Measurements from ENCODE around the gene RAB12. TPM values are rescaled to one million over a fixed set of nuclear protein-coding genes. Genes with fewer than 3 reads are reported as not detected.

The RAB12 gene
- polyA plus RNA-seq, 4 donors: 8.9 to 20.5 (median 15.0) TPM

DNA sequence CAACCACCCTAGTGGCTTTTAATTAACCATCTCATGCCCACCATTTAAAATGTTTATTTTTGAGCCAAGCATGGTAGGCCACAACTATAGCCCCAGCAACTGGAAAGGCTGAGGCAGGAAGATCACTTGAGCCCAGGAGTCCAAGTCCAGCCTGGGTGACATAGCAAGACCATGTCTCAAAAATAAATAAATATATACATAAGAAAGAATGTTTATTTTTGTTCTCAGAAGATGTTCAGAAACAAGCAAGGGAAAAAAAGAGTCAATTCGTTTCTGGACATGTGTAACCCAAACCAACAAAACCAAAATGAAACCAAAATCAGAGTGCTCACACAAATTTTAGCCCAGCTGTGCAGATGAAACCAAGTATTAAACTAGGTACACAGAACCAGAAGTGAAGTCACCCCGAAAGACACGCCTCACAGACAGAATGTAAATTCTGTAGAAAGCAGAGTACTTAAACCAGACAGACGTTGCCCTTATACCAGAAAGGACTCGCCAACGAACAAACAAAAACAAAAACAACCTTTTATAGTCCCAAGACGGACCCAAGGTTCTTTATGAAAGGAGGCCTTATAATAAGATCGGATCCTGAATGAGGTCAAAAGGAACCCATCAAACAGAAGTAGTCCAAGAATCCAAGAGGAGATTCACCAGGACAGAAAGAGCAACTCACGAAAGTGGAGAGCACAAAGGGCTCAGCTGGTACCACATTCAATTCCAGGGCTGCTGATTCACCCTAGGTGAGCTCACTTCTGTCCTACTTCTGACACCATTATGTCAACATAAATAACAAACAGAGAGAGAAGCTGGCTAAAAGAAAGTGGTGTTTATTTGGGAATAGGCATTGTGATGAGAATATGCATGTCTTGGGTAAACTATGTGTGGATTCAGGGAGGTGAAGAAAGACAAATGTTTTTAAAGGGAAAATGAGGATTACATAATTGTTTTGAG, 64.3 kb downstream of the RAB12 start:
- no peak overlapping the region for H3K4me3 ChIP-seq (ENCODE audit: low read depth in 1 of 3, low read length in 3 of 3)
- no peak for DNase-seq
- no peaks in the 10 kb centered on the region for H3K36me3 ChIP-seq (ENCODE audit: control insufficient read depth in 3 of 3, insufficient read depth in 2 of 3, low read depth in 1 of 3, low read length in 3 of 3)
- no peak for FAIRE-seq
- peaks cover 0 to 2% of the 10 kb centered on the region in 2 donors for H3K9me3 ChIP-seq (ENCODE audit: control insufficient read depth in 2 of 2, insufficient read depth in 1 of 2, low read depth in 1 of 2, low read length in 1 of 2)
- H3K27ac ChIP-seq (ENCODE audit: low read depth in 1 of 3, low read length in 2 of 3): peak overlapping the region in 1 of 3 donors; percentile 37
- no peaks in the 10 kb centered on the region for H3K27me3 ChIP-seq (ENCODE audit: control insufficient read depth in 3 of 3, insufficient read depth in 3 of 3, low read length in 3 of 3)
- 78 to 87% (median 85%) methylated on average over 9 of the region's 9 CpGs for WGBS, 3 donors
- H3K4me1 ChIP-seq (ENCODE audit: control insufficient read depth in 3 of 3, insufficient read depth in 2 of 3, low read depth in 1 of 3, low read length in 2 of 3): no peaks in the 10 kb centered on the region

DNA sequence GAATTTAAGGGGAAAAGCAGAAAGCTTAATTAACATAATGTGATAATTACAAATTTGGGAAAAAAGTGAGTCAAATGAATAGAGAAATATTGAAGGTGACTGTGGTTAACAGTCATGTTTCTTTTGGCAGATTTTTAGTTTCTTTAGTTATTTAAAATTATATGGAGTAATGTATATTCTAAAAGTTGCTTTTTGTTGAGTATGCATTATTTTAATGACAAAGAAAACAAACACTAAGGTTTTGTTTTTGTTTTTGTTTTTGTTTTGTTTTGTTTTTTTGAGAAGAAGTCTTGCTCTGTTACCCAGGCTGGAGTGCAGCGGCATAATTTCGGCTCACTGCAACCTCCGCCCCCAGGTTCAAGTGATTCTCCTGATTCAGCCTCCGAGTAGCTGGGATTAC, 65.8 kb downstream of the RAB12 start:
- Histone ChIP-seq H3K27ac (ENCODE audit: low read depth in 1 of 3, low read length in 2 of 3) (no peak overlapping the region), H3K4me1 (ENCODE audit: control insufficient read depth in 3 of 3, insufficient read depth in 2 of 3, low read depth in 1 of 3, low read length in 2 of 3) (no peaks in the 10 kb centered on the region), H3K4me3 (ENCODE audit: low read depth in 1 of 3, low read length in 3 of 3) (no peak overlapping the region), H3K9me3 (ENCODE audit: control insufficient read depth in 2 of 2, insufficient read depth in 1 of 2, low read depth in 1 of 2, low read length in 1 of 2) (peaks cover 0 to 2% of the 10 kb centered on the region in 2 donors), H3K27me3 (ENCODE audit: control insufficient read depth in 3 of 3, insufficient read depth in 3 of 3, low read length in 3 of 3) (no peaks in the 10 kb centered on the region), H3K36me3 (ENCODE audit: control insufficient read depth in 3 of 3, insufficient read depth in 2 of 3, low read depth in 1 of 3, low read length in 3 of 3) (no peaks in the 10 kb centered on the region)
- DNase-seq (no peak), FAIRE-seq (no peak)
- WGBS, 3 donors: 94 to 97% (median 96%) methylated on average over 4 of the region's 4 CpGs

DNA sequence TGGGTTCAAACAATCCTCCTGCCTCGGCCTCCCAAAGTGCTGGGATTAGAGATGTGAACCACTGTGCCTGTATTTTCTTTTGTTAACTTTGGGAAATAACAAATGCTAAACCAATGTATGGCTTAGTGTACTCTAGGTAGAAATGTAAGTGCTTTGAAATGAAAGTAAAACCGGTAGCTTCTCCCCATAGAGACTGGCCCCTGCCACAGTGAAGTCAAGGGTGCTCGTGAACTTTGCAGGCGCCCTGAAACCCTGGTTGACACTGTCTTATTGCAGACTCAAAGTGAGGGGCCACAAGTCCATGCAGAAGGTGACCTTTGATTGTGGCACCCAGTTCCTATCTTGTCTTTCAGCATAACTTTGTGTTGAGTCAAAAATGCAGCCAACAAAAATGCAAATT, 72.0 kb downstream of the RAB12 start:
- Histone ChIP-seq H3K4me1 (ENCODE audit: control insufficient read depth in 3 of 3, insufficient read depth in 2 of 3, low read depth in 1 of 3, low read length in 2 of 3) (no peaks in the 10 kb centered on the region), H3K36me3 (ENCODE audit: control insufficient read depth in 3 of 3, insufficient read depth in 2 of 3, low read depth in 1 of 3, low read length in 3 of 3) (no peaks in the 10 kb centered on the region), H3K9me3 (ENCODE audit: control insufficient read depth in 2 of 2, insufficient read depth in 1 of 2, low read depth in 1 of 2, low read length in 1 of 2) (no peaks in the 10 kb centered on the region), H3K27me3 (ENCODE audit: control insufficient read depth in 3 of 3, insufficient read depth in 3 of 3, low read length in 3 of 3) (no peaks in the 10 kb centered on the region), H3K27ac (ENCODE audit: low read depth in 1 of 3, low read length in 2 of 3) (no peak overlapping the region), H3K4me3 (ENCODE audit: low read depth in 1 of 3, low read length in 3 of 3) (no peak overlapping the region)
- no peak for FAIRE-seq
- no peak for DNase-seq
- WGBS, 3 donors: 53 to 74% (median 63%) methylated on average over 4 of the region's 4 CpGs

DNA sequence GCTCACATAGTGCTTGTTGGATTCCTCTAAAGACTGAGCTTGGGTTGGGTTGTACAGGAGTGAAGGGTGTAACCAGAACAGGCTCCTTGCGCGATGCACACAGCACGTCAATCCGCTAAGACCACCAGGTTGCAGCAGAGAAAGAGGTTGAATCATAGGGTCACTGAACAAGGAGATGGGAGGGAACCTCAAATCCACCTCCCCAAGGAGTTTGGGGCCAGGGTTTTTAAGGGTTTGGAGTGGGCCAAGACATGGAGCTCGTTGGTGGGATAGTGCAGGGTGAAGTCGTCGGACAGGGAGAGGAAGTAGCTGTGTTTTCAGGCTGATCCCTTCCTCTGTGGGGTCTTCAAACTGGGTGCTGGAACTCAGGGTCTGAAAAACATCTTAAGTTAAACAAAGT, 75.3 kb downstream of the RAB12 start:
- no peak overlapping the region for H3K27ac ChIP-seq (ENCODE audit: low read depth in 1 of 3, low read length in 2 of 3)
- no peaks in the 10 kb centered on the region for H3K4me1 ChIP-seq (ENCODE audit: control insufficient read depth in 3 of 3, insufficient read depth in 2 of 3, low read depth in 1 of 3, low read length in 2 of 3)
- H3K4me3 ChIP-seq (ENCODE audit: low read depth in 1 of 3, low read length in 3 of 3): no peak overlapping the region
- H3K9me3 ChIP-seq (ENCODE audit: control insufficient read depth in 2 of 2, insufficient read depth in 1 of 2, low read depth in 1 of 2, low read length in 1 of 2): no peaks in the 10 kb centered on the region
- DNase-seq (no peak), FAIRE-seq (no peak)
- no peaks in the 10 kb centered on the region for H3K36me3 ChIP-seq (ENCODE audit: control insufficient read depth in 3 of 3, insufficient read depth in 2 of 3, low read depth in 1 of 3, low read length in 3 of 3)
- peaks cover 0 to 2% (median 0%) of the 10 kb centered on the region in 3 donors for H3K27me3 ChIP-seq (ENCODE audit: control insufficient read depth in 3 of 3, insufficient read depth in 3 of 3, low read length in 3 of 3)
- WGBS, 3 donors: 88 to 96% (median 93%) methylated on average over 7 of the region's 7 CpGs

- Histone ChIP-seq H3K9me3 (ENCODE audit: control insufficient read depth in 2 of 2, insufficient read depth in 1 of 2, low read depth in 1 of 2, low read length in 1 of 2) (no peaks in the 10 kb centered on the region), H3K27ac (ENCODE audit: low read depth in 1 of 3, low read length in 2 of 3) (peak overlapping the region in 1 of 3 donors; percentile 3), H3K4me3 (ENCODE audit: low read depth in 1 of 3, low read length in 3 of 3) (no peak overlapping the region), H3K36me3 (ENCODE audit: control insufficient read depth in 3 of 3, insufficient read depth in 2 of 3, low read depth in 1 of 3, low read length in 3 of 3) (no peaks in the 10 kb centered on the region), H3K4me1 (ENCODE audit: control insufficient read depth in 3 of 3, insufficient read depth in 2 of 3, low read depth in 1 of 3, low read length in 2 of 3) (no peaks in the 10 kb centered on the region), H3K27me3 (ENCODE audit: control insufficient read depth in 3 of 3, insufficient read depth in 3 of 3, low read length in 3 of 3) (peaks cover 0 to 2% (median 0%) of the 10 kb centered on the region in 3 donors)
- FAIRE-seq (no peak), DNase-seq (no peak)
- 80 to 88% (median 82%) methylated on average over 13 of the region's 13 CpGs for WGBS, 3 donors
These were observed 76.1 kb downstream of the RAB12 start for GRCh38 chr18:8685141-8685913.

DNA sequence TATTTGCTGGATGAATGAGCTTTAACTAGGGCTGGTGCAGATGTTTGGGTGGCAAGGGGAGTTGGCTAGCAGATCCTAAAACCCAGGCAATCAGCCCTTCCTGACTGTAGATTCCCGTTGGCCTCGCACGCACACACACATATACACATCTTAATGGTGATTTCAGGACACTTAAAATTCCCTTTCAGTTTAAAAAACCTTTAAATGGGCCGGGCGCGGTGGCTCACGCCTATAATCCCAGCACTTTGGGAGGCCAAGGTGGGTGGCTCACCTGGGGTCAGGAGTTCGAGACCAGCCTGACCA, 76.6 kb downstream of the RAB12 start:
- no peaks in the 10 kb centered on the region for H3K36me3 ChIP-seq (ENCODE audit: control insufficient read depth in 3 of 3, insufficient read depth in 2 of 3, low read depth in 1 of 3, low read length in 3 of 3)
- no peak overlapping the region for H3K27ac ChIP-seq (ENCODE audit: low read depth in 1 of 3, low read length in 2 of 3)
- H3K9me3 ChIP-seq (ENCODE audit: control insufficient read depth in 2 of 2, insufficient read depth in 1 of 2, low read depth in 1 of 2, low read length in 1 of 2): no peaks in the 10 kb centered on the region
- H3K4me3 ChIP-seq (ENCODE audit: low read depth in 1 of 3, low read length in 3 of 3): no peak overlapping the region
- no peak for DNase-seq
- H3K4me1 ChIP-seq (ENCODE audit: control insufficient read depth in 3 of 3, insufficient read depth in 2 of 3, low read depth in 1 of 3, low read length in 2 of 3): no peaks in the 10 kb centered on the region
- 89 to 96% (median 93%) methylated on average over 8 of the region's 8 CpGs for WGBS, 3 donors
- FAIRE-seq: no peak
- peaks cover 0 to 2% (median 0%) of the 10 kb centered on the region in 3 donors for H3K27me3 ChIP-seq (ENCODE audit: control insufficient read depth in 3 of 3, insufficient read depth in 3 of 3, low read length in 3 of 3)

DNA sequence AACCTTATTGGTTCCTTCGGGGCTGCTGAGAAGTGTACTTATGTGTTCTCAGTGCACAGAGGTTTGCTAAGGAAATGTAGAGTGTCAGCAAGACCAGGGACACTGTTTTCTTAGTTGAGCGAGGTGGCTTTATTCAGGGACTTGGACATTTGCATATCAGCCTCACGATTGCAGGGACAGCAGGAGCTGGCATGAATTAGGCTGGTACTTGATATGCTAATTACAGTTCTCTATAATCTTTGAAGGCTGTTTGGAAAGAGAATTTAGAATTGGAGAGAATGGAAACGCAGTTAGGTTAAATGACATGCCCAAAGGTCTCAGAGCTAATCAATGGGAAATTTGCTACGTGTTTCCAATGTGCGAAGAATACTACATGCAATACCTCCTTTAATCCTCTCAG, 77.4 kb downstream of the RAB12 start:
- Histone ChIP-seq H3K36me3 (ENCODE audit: control insufficient read depth in 3 of 3, insufficient read depth in 2 of 3, low read depth in 1 of 3, low read length in 3 of 3) (no peaks in the 10 kb centered on the region), H3K9me3 (ENCODE audit: control insufficient read depth in 2 of 2, insufficient read depth in 1 of 2, low read depth in 1 of 2, low read length in 1 of 2) (no peaks in the 10 kb centered on the region), H3K27me3 (ENCODE audit: control insufficient read depth in 3 of 3, insufficient read depth in 3 of 3, low read length in 3 of 3) (peaks cover 0 to 2% (median 0%) of the 10 kb centered on the region in 3 donors), H3K4me3 (ENCODE audit: low read depth in 1 of 3, low read length in 3 of 3) (no peak overlapping the region), H3K4me1 (ENCODE audit: control insufficient read depth in 3 of 3, insufficient read depth in 2 of 3, low read depth in 1 of 3, low read length in 2 of 3) (no peaks in the 10 kb centered on the region), H3K27ac (ENCODE audit: low read depth in 1 of 3, low read length in 2 of 3) (no peak overlapping the region)
- WGBS, 3 donors: 66 to 74% (median 70%) methylated on average over 6 of the region's 6 CpGs
- FAIRE-seq (no peak), DNase-seq (no peak)

DNA sequence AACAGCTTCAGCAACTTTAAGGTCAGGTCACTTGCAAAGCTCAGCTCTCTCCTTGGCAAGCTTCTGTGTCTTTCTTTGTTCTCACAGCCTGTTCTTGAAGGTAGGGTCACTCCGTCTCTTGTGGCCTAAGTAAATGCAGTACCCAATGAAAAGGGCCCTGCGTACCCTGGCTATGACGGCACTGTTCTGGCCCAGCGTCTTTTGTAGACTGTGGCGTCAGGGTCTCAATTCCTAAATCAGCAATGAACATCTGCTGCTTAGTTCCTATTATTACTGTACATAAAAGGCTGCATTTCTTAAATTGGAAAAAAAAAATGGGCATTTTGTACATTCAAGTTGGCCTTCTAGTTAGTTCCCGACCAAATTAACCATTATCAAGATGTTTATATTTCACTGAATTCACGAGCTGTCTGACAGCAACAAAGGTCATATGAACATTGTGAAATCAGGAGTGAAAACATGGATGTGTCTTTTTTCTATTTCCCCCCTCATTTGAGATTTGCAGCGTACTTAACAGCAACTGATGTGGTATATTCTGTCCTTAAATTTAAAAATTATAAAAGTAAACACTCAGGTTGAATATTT, 79.1 kb downstream of the RAB12 start:
- FAIRE-seq (no peak), DNase-seq (no peak)
- Histone ChIP-seq H3K27me3 (ENCODE audit: control insufficient read depth in 3 of 3, insufficient read depth in 3 of 3, low read length in 3 of 3) (peaks cover 0 to 2% (median 0%) of the 10 kb centered on the region in 3 donors), H3K27ac (ENCODE audit: low read depth in 1 of 3, low read length in 2 of 3) (no peak overlapping the region), H3K4me1 (ENCODE audit: control insufficient read depth in 3 of 3, insufficient read depth in 2 of 3, low read depth in 1 of 3, low read length in 2 of 3) (no peaks in the 10 kb centered on the region), H3K36me3 (ENCODE audit: control insufficient read depth in 3 of 3, insufficient read depth in 2 of 3, low read depth in 1 of 3, low read length in 3 of 3) (no peaks in the 10 kb centered on the region), H3K9me3 (ENCODE audit: control insufficient read depth in 2 of 2, insufficient read depth in 1 of 2, low read depth in 1 of 2, low read length in 1 of 2) (no peaks in the 10 kb centered on the region), H3K4me3 (ENCODE audit: low read depth in 1 of 3, low read length in 3 of 3) (no peak overlapping the region)
- WGBS, 3 donors: 78% methylated on average over 8 of the region's 8 CpGs
